Measurements from ENCODE around the gene TMEM239.

Gene TMEM239

DNA sequence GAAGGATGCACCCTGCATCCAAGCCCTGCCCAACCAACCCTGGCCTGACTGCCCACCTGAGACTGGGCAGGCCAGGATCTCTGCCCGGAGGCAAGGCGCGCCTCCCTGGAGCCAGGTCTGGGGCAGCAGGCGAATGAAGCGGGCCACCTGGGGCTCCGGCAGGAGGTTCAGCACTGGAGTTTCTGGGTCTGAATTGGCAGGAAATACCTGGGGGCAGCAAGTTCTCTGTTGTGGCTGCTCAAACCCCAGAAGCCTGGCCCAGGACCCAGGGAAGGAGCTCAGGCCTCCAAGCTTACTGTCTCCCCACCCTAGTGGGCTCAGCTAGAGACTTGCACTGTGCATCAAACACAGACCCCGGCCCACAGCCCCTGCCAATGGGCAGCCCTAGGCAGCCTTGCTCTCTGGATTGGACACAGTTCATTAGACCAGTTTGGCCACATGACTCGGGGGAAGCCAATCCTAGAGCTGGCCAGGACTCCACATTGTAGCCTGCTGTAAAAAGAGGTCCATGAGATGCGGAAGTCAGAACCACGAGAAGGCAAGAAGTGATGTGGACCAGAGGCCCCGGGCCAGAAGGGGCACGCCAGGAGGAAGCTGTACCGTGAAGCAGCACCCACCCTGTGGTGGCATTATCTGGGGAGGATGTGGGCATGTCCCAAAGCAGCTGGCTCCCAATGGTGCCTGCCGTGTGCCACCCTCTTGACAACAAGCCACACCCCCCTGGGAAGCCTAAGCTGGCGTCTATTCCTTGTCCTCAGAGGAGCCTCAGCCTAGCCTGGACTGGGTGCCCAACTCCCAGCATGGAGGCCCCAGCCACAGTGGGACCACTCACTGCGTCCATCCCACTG is 18.8 kb upstream of the TMEM239 start:
- Histone ChIP-seq H3K4me3 (ENCODE audit: severe bottlenecking) (no peak overlapping the region), H3K9me3 (ENCODE audit: severe bottlenecking) (no peaks in the 10 kb centered on the region), H3K4me1 (ENCODE audit: insufficient read depth, poor library complexity, severe bottlenecking) (no peaks in the 10 kb centered on the region), H3K27me3 (ENCODE audit: insufficient read depth, poor library complexity, severe bottlenecking) (peaks cover 38% of the 10 kb centered on the region), H3K27ac (ENCODE audit: poor library complexity, severe bottlenecking) (no peak overlapping the region), H3K36me3 (ENCODE audit: low read depth) (no peaks in the 10 kb centered on the region)
- no peak for DNase-seq (ENCODE audit: low spot score)
- TF ChIP-seq, protein P1, sequence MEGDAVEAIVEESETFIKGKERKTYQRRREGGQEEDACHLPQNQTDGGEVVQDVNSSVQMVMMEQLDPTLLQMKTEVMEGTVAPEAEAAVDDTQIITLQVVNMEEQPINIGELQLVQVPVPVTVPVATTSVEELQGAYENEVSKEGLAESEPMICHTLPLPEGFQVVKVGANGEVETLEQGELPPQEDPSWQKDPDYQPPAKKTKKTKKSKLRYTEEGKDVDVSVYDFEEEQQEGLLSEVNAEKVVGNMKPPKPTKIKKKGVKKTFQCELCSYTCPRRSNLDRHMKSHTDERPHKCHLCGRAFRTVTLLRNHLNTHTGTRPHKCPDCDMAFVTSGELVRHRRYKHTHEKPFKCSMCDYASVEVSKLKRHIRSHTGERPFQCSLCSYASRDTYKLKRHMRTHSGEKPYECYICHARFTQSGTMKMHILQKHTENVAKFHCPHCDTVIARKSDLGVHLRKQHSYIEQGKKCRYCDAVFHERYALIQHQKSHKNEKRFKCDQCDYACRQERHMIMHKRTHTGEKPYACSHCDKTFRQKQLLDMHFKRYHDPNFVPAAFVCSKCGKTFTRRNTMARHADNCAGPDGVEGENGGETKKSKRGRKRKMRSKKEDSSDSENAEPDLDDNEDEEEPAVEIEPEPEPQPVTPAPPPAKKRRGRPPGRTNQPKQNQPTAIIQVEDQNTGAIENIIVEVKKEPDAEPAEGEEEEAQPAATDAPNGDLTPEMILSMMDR (IDR thresholded peaks at IDR 0.05; ENCODE audit: poor library complexity, severe bottlenecking): no peak
- ATAC-seq (ENCODE audit: low read depth): no peak

DNA sequence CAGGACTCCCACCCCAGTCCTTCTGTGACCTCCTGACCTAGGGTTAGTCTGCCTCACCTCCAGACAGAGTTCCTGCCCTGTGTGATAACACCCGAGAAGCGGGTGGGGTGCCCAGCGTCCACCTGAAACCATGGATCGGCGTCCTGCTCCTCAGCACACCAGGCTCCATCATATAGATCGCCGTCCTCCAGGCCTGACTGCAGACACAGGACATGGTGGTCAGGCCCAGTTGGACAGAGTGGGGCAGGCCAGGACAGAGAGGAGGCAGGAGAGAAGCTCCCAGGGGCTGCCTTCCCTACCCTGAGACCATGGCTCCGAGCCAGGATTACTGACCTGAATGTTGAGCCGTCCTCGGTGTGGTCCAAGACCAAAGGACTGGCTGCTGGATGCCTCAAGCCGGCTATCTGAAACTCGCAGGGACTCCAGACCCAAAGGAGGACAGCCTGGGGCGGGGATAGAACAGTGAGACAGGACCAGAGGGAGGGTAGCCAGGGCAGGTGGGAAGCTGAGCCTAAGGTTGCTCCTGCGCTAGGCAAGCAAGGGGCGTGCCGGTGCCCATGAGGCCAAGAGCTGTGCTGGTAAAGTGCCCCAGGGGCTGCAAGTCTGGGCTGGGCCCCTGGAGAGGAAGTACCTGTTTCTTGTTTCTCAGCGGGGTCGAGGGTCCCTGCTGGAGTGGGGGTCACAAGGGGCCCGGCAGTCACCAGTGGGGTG is 17.9 kb upstream of the TMEM239 start:
- no peaks in the 10 kb centered on the region for H3K4me1 ChIP-seq (ENCODE audit: insufficient read depth, poor library complexity, severe bottlenecking)
- H3K36me3 ChIP-seq (ENCODE audit: low read depth): no peaks in the 10 kb centered on the region
- H3K4me3 ChIP-seq (ENCODE audit: severe bottlenecking): no peak overlapping the region
- H3K27ac ChIP-seq (ENCODE audit: poor library complexity, severe bottlenecking): no peak overlapping the region
- no peak for DNase-seq (ENCODE audit: low spot score)
- ATAC-seq (ENCODE audit: low read depth): no peak
- H3K27me3 ChIP-seq (ENCODE audit: insufficient read depth, poor library complexity, severe bottlenecking): peaks cover 45% of the 10 kb centered on the region
- no peaks in the 10 kb centered on the region for H3K9me3 ChIP-seq (ENCODE audit: severe bottlenecking)
- TF ChIP-seq, protein P1 (IDR thresholded peaks at IDR 0.05; ENCODE audit: poor library complexity, severe bottlenecking): no peak

DNA sequence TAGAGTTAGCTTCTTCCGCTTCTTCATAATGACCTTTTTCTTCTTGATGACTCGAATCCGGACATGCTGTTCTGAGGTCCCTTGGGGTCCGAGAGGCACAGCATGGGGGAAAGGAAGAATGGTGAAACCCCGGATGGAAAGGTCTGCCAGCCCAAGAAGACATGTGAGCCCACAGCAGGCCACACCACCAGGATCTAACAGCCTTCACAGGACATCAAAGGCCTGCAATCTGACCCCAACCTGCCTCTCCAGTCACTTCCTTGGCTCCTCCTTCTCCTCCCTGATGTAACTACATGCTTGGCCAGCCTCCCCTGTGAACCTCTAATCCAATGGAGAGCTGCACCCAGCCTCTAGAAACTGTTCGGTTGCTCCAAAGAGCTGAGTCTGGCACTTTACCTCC is 17.4 kb upstream of the TMEM239 start:
- DNase-seq (ENCODE audit: low spot score) (no peak), ATAC-seq (ENCODE audit: low read depth) (no peak; the same call in 2 of the 3 replicates)
- Histone ChIP-seq H3K4me3 (ENCODE audit: severe bottlenecking) (no peak overlapping the region), H3K4me1 (ENCODE audit: insufficient read depth, poor library complexity, severe bottlenecking) (no peaks in the 10 kb centered on the region), H3K36me3 (ENCODE audit: low read depth) (no peaks in the 10 kb centered on the region), H3K27me3 (ENCODE audit: insufficient read depth, poor library complexity, severe bottlenecking) (peaks cover 44% of the 10 kb centered on the region), H3K9me3 (ENCODE audit: severe bottlenecking) (no peaks in the 10 kb centered on the region), H3K27ac (ENCODE audit: poor library complexity, severe bottlenecking) (no peak overlapping the region)
- TF ChIP-seq, protein P1 (IDR thresholded peaks at IDR 0.05; ENCODE audit: poor library complexity, severe bottlenecking): no peak

DNA sequence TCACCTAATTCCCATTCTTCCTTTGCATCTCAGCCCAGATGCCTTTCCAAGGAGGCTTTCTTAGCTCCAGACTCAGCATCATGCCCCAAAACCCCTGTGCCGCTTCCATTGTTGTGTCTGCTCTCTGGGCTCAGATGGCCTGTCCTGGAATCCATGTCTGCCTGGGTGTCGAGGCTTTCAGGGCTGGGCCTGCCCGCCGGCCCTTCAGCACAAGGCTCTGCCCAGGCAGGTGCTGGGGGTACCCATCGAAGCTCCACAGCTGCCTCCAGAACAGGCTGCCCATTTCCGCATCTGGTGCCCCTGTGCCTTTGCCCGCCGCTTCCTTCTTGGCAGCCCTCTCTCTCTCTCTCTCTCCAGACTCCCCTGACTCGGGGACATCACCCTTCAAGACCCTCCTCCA is 16.9 kb upstream of the TMEM239 start:
- Histone ChIP-seq H3K4me3 (ENCODE audit: severe bottlenecking) (no peak overlapping the region), H3K4me1 (ENCODE audit: insufficient read depth, poor library complexity, severe bottlenecking) (no peaks in the 10 kb centered on the region), H3K27me3 (ENCODE audit: insufficient read depth, poor library complexity, severe bottlenecking) (peaks cover 41% of the 10 kb centered on the region), H3K36me3 (ENCODE audit: low read depth) (no peaks in the 10 kb centered on the region), H3K9me3 (ENCODE audit: severe bottlenecking) (no peaks in the 10 kb centered on the region), H3K27ac (ENCODE audit: poor library complexity, severe bottlenecking) (no peak overlapping the region)
- ATAC-seq (ENCODE audit: low read depth): no peak
- TF ChIP-seq, protein P1 (IDR thresholded peaks at IDR 0.05; ENCODE audit: poor library complexity, severe bottlenecking): no peak
- no peak for DNase-seq (ENCODE audit: low spot score)

Data from RWPE2 (cell line).